Central memory CD8-positive, alpha-beta T cell (primary cell): Measurements from ENCODE around the gene CMSS1.
A peak's percentile ranks its signal among the peaks of the same experiment; 100 is the strongest.

Source experiments
- ATAC-seq: fragments of 150-1000 bp; cut with Tn5 transposase; replicated peaks from 2 replicates; pipeline ENCODE4 v1.10.0; 2022; ENCODE audit warnings: mild to moderate bottlenecking, moderate FRiP score, moderate number of reproducible peaks; ENCODE audit not compliant: poor library complexity, severe bottlenecking; ENCODE audit errors: extremely low read depth
- DNase-seq, 2 donors: peaks; one replicate each; pipeline ENCODE4 v3.0.0; 2021; ENCODE audit warnings: low spot score in 2 of 2
- H3K27ac Mint-ChIP-seq: one replicate; pipeline ENCODE4 v1.8.0; 2022; ENCODE audit warnings: low read depth, mild to moderate bottlenecking, moderate library complexity, mixed read lengths
- H3K27me3 Mint-ChIP-seq: one replicate; pipeline ENCODE4 v1.8.0; 2022; ENCODE audit warnings: mixed read lengths
- H3K36me3 Mint-ChIP-seq: one replicate; pipeline ENCODE4 v1.8.0; 2022; ENCODE audit warnings: mild to moderate bottlenecking, moderate library complexity, mixed read lengths; ENCODE audit not compliant: insufficient read depth
- H3K4me1 Mint-ChIP-seq: one replicate; pipeline ENCODE4 v1.8.0; 2022; ENCODE audit warnings: mixed read lengths
- H3K4me3 Mint-ChIP-seq: one replicate; pipeline ENCODE4 v1.8.0; 2022; ENCODE audit warnings: mild to moderate bottlenecking, moderate library complexity, mixed read lengths
- H3K9me3 Mint-ChIP-seq: one replicate; pipeline ENCODE4 v1.8.0; 2022; ENCODE audit warnings: mixed read lengths

CMSS1 gene

GRCh38 chr3:99789011-99789721 is 28.5 kb upstream of the CMSS1 start:
- Mint-ChIP-seq H3K4me3 (no peak overlapping the region), H3K36me3 (no peaks in the 10 kb centered on the region), H3K4me1 (no peaks in the 10 kb centered on the region), H3K27ac (no peak overlapping the region), H3K27me3 (peaks cover 8% of the 10 kb centered on the region), H3K9me3 (no peaks in the 10 kb centered on the region)
- DNase-seq (no peak), ATAC-seq (peak; percentile 64)

- H3K36me3 Mint-ChIP-seq: no peaks in the 10 kb centered on the region
- peaks cover 8% of the 10 kb centered on the region for H3K27me3 Mint-ChIP-seq
- DNase-seq (no peak), ATAC-seq (no peak)
- no peaks in the 10 kb centered on the region for H3K9me3 Mint-ChIP-seq
- H3K4me1 Mint-ChIP-seq: no peaks in the 10 kb centered on the region
- H3K27ac Mint-ChIP-seq: no peak overlapping the region
- H3K4me3 Mint-ChIP-seq: no peak overlapping the region
Observed at GRCh38 chr3:99794485-99794884, 23.2 kb upstream of the CMSS1 start.

- Mint-ChIP-seq H3K9me3 (no peaks in the 10 kb centered on the region), H3K4me3 (no peak overlapping the region), H3K36me3 (no peaks in the 10 kb centered on the region), H3K4me1 (no peaks in the 10 kb centered on the region), H3K27ac (no peak overlapping the region), H3K27me3 (peaks cover 4% of the 10 kb centered on the region)
- no peak for DNase-seq
- ATAC-seq: no peak
Observed at GRCh38 chr3:99795573-99795972, 22.1 kb upstream of the CMSS1 start.

DNA sequence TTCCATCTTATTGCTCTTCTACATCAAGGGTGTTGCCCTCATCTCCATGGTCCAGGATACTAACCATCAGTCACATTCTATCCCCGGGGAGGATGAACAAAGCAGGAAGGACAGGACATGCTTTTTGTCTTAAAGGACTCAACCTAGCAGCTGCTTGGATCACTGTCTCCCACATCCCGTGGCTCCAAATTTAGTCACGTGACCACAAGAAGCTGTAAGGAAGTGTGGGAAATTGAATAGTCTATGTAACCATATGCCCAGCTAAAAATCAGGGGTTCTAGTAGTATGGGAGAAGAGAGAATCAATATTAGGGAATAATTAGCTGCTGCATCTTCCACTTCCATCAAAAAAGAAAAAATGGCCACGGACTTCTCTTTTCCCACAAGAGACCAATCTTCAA is 18.2 kb upstream of the CMSS1 start:
- Mint-ChIP-seq H3K27me3 (no peaks in the 10 kb centered on the region), H3K9me3 (no peaks in the 10 kb centered on the region), H3K27ac (no peak overlapping the region), H3K36me3 (no peaks in the 10 kb centered on the region), H3K4me3 (no peak overlapping the region), H3K4me1 (no peaks in the 10 kb centered on the region)
- DNase-seq: no peak
- ATAC-seq: no peak

DNA sequence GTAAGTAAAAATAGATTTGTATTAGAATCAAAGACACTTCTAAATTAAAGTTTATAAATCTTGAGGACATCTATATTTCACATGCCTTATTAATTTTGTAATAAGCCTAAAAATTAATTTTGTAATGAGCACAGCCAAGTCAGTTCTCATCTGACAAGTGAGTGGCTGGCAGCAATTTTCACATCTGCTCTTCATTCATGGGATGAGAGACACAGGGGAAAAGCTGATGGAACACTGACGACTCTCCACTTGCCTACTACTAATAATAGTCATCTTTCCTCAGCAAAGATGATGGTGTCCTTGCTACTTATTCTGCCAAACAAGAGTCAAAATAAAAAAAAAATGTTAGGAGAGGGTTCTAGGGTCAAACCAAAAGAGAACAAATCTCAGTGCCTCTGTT is 14.4 kb upstream of the CMSS1 start:
- Mint-ChIP-seq H3K27me3 (no peaks in the 10 kb centered on the region), H3K4me3 (no peak overlapping the region), H3K9me3 (peaks cover 8% of the 10 kb centered on the region), H3K36me3 (no peaks in the 10 kb centered on the region), H3K4me1 (no peaks in the 10 kb centered on the region), H3K27ac (no peak overlapping the region)
- ATAC-seq (no peak), DNase-seq (no peak)

DNA sequence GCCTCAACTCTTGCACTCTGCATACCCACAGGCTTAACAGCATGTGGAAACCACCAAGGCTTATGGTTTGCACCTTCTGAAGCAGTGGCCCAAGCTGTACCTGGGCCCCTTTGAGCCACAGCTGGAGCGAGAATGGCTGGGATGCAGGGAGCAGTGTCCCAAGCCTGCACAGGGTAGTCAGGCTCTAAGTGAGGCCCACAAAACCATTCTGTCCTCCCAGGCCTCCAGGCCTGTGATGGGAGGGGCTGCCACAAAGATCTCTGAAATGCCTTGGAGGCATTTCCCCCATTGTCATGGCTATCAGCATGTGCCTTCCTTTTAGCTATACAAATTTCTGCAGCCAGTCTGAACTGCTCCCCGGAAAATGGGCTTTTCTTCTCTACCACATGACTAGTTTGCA is 12.5 kb upstream of the CMSS1 start:
- no peaks in the 10 kb centered on the region for H3K4me1 Mint-ChIP-seq
- no peak overlapping the region for H3K27ac Mint-ChIP-seq
- DNase-seq: no peak
- H3K4me3 Mint-ChIP-seq: no peak overlapping the region
- H3K27me3 Mint-ChIP-seq: no peaks in the 10 kb centered on the region
- peaks cover 8% of the 10 kb centered on the region for H3K9me3 Mint-ChIP-seq
- no peaks in the 10 kb centered on the region for H3K36me3 Mint-ChIP-seq
- ATAC-seq: no peak

- peaks cover 8% of the 10 kb centered on the region for H3K9me3 Mint-ChIP-seq
- no peaks in the 10 kb centered on the region for H3K27me3 Mint-ChIP-seq
- no peak for DNase-seq
- no peak overlapping the region for H3K4me3 Mint-ChIP-seq
- no peaks in the 10 kb centered on the region for H3K4me1 Mint-ChIP-seq
- H3K27ac Mint-ChIP-seq: no peak overlapping the region
- H3K36me3 Mint-ChIP-seq: no peaks in the 10 kb centered on the region
- no peak for ATAC-seq
Observed at GRCh38 chr3:99808163-99808794, 9.4 kb upstream of the CMSS1 start.

GRCh38 chr3:99809565-99809964 is 8.1 kb upstream of the CMSS1 start:
- H3K9me3 Mint-ChIP-seq: peaks cover 8% of the 10 kb centered on the region
- H3K27ac Mint-ChIP-seq: no peak overlapping the region
- no peaks in the 10 kb centered on the region for H3K27me3 Mint-ChIP-seq
- ATAC-seq (no peak), DNase-seq (no peak)
- H3K4me3 Mint-ChIP-seq: no peak overlapping the region
- H3K4me1 Mint-ChIP-seq: no peaks in the 10 kb centered on the region
- H3K36me3 Mint-ChIP-seq: no peaks in the 10 kb centered on the region

DNA sequence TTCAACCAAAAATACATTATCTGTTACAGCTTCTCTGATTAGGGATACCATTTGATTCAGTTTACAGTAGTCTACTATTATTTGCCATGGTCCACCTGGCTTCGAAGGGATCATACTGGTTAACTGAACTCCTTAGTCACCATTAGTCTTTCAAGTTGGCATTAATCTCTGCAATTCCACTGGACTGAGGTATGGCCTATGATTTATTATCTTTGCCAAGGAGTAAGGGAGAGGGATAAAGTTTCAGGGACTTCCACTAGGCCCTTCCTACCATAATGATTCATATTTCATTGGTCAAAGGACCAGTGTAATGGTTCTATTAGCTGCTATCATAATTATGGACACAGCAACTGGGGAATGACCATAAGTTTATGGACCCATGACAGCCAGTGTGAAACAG is 7.3 kb upstream of the CMSS1 start:
- Mint-ChIP-seq H3K4me1 (no peaks in the 10 kb centered on the region), H3K4me3 (no peak overlapping the region), H3K9me3 (peaks cover 5% of the 10 kb centered on the region), H3K36me3 (no peaks in the 10 kb centered on the region), H3K27me3 (no peaks in the 10 kb centered on the region), H3K27ac (no peak overlapping the region)
- ATAC-seq: no peak
- no peak for DNase-seq

DNA sequence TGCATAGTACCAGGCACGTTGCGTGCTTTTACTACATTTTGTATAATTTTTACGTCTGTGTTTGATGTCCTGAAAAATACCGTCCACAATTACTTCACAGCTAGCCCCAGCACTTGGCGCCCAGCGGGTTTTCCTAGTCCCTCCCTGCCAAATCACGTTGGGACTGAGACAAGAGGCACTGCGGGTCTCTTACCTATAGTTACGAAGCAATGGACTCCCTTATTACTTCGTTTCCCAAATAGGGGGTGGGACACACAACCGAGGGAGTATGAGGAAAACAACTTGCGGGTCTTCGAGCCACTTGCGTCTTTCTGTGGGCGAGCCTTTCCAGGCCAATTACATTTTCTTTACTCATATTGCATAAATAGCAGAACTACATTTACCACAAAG is 620 bp upstream of the CMSS1 start:
- peak overlapping the region; percentile 99 for H3K4me3 Mint-ChIP-seq
- peaks cover 44% of the 10 kb centered on the region for H3K4me1 Mint-ChIP-seq
- peak in 1 of 2 donors; percentile 16 for DNase-seq
- peaks cover 9% of the 10 kb centered on the region for H3K36me3 Mint-ChIP-seq
- H3K9me3 Mint-ChIP-seq: no peaks in the 10 kb centered on the region
- H3K27ac Mint-ChIP-seq: peak overlapping the region; percentile 100
- no peaks in the 10 kb centered on the region for H3K27me3 Mint-ChIP-seq
- ATAC-seq: no peak

DNA sequence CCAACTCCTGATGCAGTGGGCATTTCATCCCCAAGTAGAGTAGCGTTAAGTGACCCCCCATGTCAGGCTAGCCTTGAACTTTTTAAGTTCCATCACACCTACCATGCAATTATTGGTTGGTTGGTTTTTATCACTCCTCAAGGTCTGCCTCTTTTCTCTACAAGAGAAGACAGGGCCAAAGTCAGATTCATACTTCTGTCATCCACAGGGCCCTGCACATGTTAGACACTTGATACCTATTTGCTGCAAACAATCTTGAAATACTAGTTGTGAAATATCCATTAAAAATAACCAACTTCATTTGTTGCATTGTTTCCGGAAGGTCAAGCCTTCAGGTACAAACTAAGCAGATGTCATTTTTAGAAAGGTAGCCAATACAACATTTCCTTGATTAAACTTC is 1.2 kb downstream of the CMSS1 start:
- DNase-seq (no peak), ATAC-seq (no peak)
- peak overlapping the region; percentile 99 for H3K4me3 Mint-ChIP-seq
- H3K27me3 Mint-ChIP-seq: no peaks in the 10 kb centered on the region
- H3K27ac Mint-ChIP-seq: peak overlapping the region; percentile 100
- no peaks in the 10 kb centered on the region for H3K9me3 Mint-ChIP-seq
- peaks cover 44% of the 10 kb centered on the region for H3K4me1 Mint-ChIP-seq
- peaks cover 9% of the 10 kb centered on the region for H3K36me3 Mint-ChIP-seq

DNA sequence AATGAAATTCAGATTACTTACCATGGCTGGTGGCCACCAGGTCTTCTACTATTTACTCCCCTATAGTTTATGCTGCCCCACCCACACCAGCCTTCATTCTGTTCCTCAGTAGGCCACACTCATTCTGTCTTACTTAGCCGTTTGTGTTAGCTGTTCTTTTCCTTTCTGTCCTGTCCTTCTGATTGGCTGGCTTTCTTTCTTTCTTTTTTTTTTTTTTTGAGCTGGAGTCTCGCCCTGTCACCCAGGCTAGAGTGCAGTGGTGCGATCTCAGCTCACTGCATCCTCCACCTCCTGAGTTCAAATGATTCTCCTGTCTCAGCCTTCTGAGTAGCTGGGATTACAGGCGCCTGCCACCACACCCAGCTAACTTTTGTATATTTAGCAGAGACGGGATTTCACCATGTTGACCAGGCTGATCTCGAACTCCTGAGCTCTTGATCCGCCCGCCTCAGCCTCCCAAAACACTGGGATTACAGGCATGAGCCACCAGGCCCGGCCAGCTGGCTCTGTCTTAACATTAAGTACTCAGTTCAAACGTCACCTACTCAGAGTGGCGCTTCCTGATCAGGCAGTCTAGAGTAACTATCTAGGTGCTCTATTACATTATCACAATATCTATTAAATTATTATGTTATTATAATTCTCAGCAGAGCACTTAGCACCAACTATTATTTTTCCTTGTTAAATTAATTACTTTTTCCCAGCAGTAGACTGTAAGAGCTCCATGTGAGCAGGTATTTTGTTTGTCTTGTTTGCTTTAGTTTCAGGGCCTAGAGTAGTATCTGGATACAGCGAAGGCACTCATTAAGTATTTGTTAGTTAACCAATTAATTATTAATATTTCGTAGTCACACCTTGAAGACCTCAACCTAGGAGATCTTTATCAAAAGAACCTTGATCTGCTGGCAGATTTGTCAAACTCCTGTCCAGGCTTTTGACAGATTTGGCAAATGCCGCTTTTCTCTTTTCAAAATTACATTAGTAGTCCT is 6.4 kb downstream of the CMSS1 start:
- Mint-ChIP-seq H3K36me3 (no peaks in the 10 kb centered on the region), H3K4me3 (no peak overlapping the region), H3K9me3 (no peaks in the 10 kb centered on the region), H3K27me3 (no peaks in the 10 kb centered on the region), H3K27ac (no peak overlapping the region), H3K4me1 (peaks cover 29% of the 10 kb centered on the region)
- DNase-seq (no peak), ATAC-seq (no peak)
